ENCODE data around the gene BRF1. TPM values are rescaled to one million over a fixed set of nuclear protein-coding genes. Genes with fewer than 3 reads are reported as not detected.

Gene BRF1
- total RNA-seq, 4 donors from 2014 or later = 22.2 to 37.9 (median 26.2) TPM

- no peaks in the 10 kb centered on the region for H3K9me3 ChIP-seq
- DNase-seq = no peak
- H3K4me3 ChIP-seq = no peak overlapping the region
- no peaks in the 10 kb centered on the region for H3K36me3 ChIP-seq
- WGBS, 2 donors = 51% methylated on average over 15 to 18 of the region's 20 CpGs
- TF ChIP-seq CTCF (IDR thresholded peaks at IDR 0.05) (no peak), POLR2A (IDR thresholded peaks at IDR 0.05) (no peak)
- intact Hi-C loops (cut with DNase I) = loop anchor here (10.0 kb wide), 1 partner anchor 256 kb away; no protein-coding TSS in a partner anchor
- H3K4me1 ChIP-seq = peaks cover 8 to 39% (median 18%) of the 10 kb centered on the region in 3 donors
- H3K27me3 ChIP-seq = no peaks in the 10 kb centered on the region
- peak overlapping the region in 3 of 4 donors; percentile 1 to 53 (median 11) for H3K27ac ChIP-seq
Observed at GRCh38 chr14:105340821-105341733, 40.3 kb upstream of the BRF1 start.

GRCh38 chr14:105337966-105338741, 37.4 kb upstream of the BRF1 start:
- no peak overlapping the region for H3K4me3 ChIP-seq
- WGBS, 2 donors = 78 to 83% methylated on average over 4 to 12 of the region's 18 CpGs
- no peaks in the 10 kb centered on the region for H3K9me3 ChIP-seq
- H3K27me3 ChIP-seq = no peaks in the 10 kb centered on the region
- no peak for DNase-seq
- no peaks in the 10 kb centered on the region for H3K36me3 ChIP-seq
- peak overlapping the region in 1 of 4 donors; percentile 17 for H3K27ac ChIP-seq
- TF ChIP-seq POLR2A (IDR thresholded peaks at IDR 0.05) (no peak), CTCF (IDR thresholded peaks at IDR 0.05) (no peak)
- intact Hi-C loops (cut with DNase I) = loop anchor here (5.0 kb wide), 1 partner anchor 56 kb away; no protein-coding TSS in a partner anchor
- H3K4me1 ChIP-seq = peaks cover 8 to 61% (median 18%) of the 10 kb centered on the region in 3 donors

DNA sequence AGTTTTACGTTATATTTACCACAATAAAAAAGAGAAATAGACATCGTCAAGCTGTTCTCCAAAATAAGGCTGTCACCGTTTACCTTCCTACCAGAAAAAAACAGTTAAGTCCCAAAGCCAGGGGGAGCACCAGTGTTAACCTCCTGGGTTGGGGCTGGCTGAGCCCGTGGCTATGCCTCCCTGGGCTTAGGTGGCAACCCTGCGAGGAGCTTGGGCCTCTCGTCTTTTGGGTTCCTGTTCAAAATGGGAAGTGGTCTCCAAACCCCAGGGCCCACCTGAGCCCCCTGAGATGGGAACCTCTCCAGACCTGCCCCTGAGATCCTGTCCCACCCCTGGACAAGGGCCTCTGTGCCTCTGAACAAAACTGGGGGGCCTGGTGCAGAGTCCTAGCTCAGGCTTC, 36.6 kb upstream of the BRF1 start:
- H3K27me3 ChIP-seq = no peaks in the 10 kb centered on the region
- H3K9me3 ChIP-seq = no peaks in the 10 kb centered on the region
- peaks cover 8 to 68% (median 18%) of the 10 kb centered on the region in 3 donors for H3K4me1 ChIP-seq
- intact Hi-C loops (cut with DNase I) = loop anchor here (5.0 kb wide), 1 partner anchor 55 kb away; no protein-coding TSS in a partner anchor
- H3K27ac ChIP-seq = no peak overlapping the region
- 82 to 87% methylated on average over 4 to 6 of the region's 6 CpGs for WGBS, 2 donors
- no peak for DNase-seq
- TF ChIP-seq POLR2A (IDR thresholded peaks at IDR 0.05) = no peak
- TF ChIP-seq CTCF (IDR thresholded peaks at IDR 0.05) = no peak
- H3K36me3 ChIP-seq = no peaks in the 10 kb centered on the region
- no peak overlapping the region for H3K4me3 ChIP-seq

DNA sequence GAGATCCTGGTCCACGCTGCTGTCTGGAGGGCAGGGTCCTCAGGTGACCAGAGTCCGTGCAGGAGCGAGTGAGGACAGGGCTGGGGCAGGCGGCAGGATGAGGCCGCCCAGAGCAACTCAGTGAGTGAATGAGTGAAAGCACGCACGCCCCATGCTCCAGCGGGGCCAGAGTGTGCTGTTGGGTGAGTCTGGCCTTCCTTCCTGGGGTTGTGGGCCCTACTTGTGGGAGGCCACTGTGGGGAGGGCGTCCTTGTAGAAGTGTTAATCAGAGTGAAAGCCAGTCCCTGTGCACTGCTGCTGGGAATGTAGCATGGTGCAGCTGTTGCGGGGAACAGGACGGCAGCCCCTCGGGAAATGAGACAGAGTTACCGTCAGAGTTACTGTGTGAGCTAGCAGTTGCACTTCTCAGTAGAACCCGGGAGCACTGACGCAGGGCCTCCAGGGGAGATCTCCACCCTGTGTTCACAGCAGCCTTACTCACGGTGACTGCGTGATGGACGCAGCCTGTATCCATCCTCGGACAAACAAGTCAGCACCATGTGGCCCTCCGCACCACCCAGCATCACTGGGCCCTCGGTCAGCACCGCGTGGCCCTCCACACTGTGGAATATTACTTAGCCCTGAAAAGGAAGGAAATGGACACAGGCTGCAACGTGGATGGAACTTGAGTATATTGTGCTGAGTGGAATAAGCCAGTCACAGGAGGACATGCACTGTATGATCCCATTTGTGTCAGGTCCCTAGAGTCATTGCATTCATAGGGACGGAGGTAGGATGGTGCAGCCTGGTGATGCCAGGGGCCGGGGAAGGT, 35.9 kb upstream of the BRF1 start:
- 91 to 100% methylated on average over 8 to 18 of the region's 26 CpGs for WGBS, 2 donors
- DNase-seq = no peak
- intact Hi-C loops (cut with DNase I) = loop anchor here (5.0 kb wide), 1 partner anchor 54 kb away; no protein-coding TSS in a partner anchor

More for the DNA sequence above, 35.9 kb upstream of the BRF1 start:
- Histone ChIP-seq H3K27me3 (no peaks in the 10 kb centered on the region), H3K36me3 (no peaks in the 10 kb centered on the region), H3K27ac (no peak overlapping the region), H3K4me3 (no peak overlapping the region), H3K4me1 (peaks cover 8 to 69% (median 18%) of the 10 kb centered on the region in 3 donors), H3K9me3 (no peaks in the 10 kb centered on the region)
- no peak for TF ChIP-seq CTCF (IDR thresholded peaks at IDR 0.05)
- no peak for TF ChIP-seq POLR2A (IDR thresholded peaks at IDR 0.05)

Data from esophagus squamous epithelium (tissue), 5 donors.